Mucosa of gallbladder (tissue), 1 donor: ENCODE results near the gene METTL24. TPM values are rescaled to one million over a fixed set of nuclear protein-coding genes. Genes with fewer than 3 reads are reported as not detected.

Experiments
- DNase-seq: peaks from one replicate; pipeline ENCODE4 v3.0.0-alpha.2; 2020; ENCODE audit warnings: low spot score
- total RNA-seq: library from RNA; stranded (reverse); gene quantifications from one replicate; pipeline ENCODE4 v1.2.1, GENCODE V29; 2021
- donor health status: DM: no; HTN: no; CAD: no.

The METTL24 gene
- total RNA-seq = 15.7 TPM

GRCh38 chr6:110357664-110358552, at the start of gene METTL24:
METTL24 (minus strand) TSS chr6:110358349; CDS start chr6:110358272, 77 bp downstream.
- no peak for DNase-seq

GRCh38 chr6:110404607-110405006, 46.5 kb upstream of the METTL24 start:
- DNase-seq = no peak

- DNase-seq = no peak
Observed at GRCh38 chr6:110401585-110402176, 43.5 kb upstream of the METTL24 start.

GRCh38 chr6:110400208-110400607, 42.1 kb upstream of the METTL24 start:
- DNase-seq = no peak

GRCh38 chr6:110399219-110400071, 41.3 kb upstream of the METTL24 start:
- DNase-seq = no peak

- DNase-seq = no peak
Observed at GRCh38 chr6:110398778-110399177, 40.6 kb upstream of the METTL24 start.

DNA sequence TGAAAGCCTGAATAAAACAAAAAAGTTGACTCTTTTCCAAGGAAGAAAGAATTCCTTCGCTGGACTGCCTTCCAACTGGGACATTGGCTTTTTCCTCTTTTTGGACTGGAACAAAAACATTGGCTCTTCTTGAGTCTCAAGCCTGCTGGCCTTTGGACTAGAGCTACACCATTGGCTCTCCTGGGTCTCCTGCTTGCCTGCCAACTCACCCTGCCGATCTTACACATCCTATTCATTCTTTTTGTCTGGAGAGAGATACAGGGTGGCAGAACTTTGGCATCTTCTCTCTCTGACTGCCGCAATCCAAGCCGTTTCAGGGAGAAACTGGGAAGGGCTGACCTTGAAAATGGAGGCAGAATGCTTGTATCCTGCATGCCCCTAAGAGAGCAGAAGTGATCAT, 37.1 kb upstream of the METTL24 start:
- DNase-seq = peak; percentile 38

GRCh38 chr6:110394409-110394808, 36.3 kb upstream of the METTL24 start:
- DNase-seq = no peak

DNA sequence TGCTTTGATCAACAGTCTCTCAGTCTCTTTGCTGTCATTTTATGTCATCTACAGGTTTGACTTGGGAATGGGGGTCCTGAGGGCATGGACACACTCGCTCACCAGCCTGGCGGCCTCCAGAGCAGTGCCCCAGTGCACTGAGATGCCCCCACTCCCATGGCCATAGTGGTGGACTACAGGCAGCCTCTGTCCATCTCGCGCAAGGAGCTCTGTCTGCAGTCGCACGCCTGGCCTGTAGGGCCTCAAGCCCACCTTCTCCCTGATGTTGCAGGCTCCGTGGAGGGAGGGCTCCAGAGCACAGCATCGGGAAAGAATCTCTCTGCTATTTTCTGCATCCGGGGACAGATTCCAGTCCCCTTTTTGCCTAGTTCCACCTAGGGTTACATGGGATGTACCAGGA, 34.6 kb upstream of the METTL24 start:
- DNase-seq = no peak

DNA sequence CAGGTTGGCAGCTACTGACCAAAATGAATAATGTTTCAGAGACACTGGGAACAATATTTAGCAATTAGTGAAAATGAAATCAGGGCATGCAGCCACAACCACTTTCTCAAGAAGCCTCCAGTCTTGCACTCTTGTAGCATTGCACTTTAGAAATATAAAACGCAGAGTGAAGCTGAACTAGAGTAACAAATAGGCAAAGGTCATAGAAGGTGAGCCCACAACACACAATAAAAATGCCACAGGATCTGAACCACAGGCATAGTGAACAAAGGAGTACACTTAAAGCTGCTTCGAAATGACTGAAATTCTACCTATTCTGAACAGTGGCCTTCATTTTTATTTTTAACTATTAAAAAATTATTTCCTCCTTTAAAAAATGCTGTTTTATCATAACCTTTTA, 32.3 kb upstream of the METTL24 start:
- DNase-seq = no peak

DNA sequence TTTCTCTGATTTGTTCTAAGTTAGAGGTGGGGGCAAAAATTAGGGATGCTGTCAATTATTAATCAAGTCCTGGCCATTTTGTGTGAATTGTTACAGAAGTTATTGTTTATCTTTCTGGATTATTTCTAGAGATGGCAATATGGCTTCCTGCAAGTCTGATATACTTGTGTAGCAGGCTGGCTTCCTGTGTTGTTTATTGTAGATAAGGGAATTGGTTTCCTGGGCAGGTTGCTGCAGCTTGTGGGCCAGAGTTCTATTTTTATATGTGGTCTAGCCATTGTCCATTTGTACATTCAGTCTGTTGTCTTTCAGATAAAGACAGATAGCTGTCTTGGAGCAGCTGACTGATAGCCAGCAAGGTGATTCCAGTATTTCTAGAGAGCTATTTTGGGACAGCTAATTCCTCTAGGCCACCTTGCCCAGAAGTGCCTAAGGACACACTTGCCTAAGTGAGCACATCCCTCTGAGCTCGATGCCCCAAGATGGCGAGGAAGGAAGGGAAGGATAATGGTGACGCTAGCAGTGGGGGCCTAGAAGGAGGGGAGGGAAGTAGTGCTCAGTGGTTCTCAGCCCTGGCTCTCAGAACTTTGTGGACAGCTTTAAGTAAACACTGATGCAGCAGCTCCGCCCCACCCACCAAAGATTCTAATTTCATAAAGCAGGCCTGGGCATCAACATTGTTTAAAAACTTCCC, 31.7 kb upstream of the METTL24 start:
- no peak for DNase-seq

GRCh38 chr6:110387986-110388385, 29.8 kb upstream of the METTL24 start:
- no peak for DNase-seq

DNA sequence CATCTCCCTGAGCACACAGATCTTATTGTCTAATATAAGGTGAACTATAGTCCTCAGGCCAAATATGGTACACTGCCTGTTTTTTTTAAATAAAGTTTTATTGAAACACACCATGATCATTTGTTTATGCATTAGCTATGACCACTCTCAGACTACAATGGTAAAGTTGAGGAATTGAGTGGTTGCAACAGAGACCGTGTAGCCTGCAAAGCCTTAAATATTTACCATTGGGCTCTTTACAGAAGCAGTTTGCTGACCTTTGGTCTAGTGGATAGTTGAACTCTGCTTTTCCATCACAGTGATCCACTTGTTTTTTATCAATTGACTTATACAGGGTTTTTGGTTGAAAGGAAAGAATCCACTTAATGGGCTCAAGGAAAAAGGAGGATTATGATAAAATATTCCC, 27.3 kb upstream of the METTL24 start:
- no peak for DNase-seq

- no peak for DNase-seq
Observed at GRCh38 chr6:110378552-110378951, 20.4 kb upstream of the METTL24 start.

DNA sequence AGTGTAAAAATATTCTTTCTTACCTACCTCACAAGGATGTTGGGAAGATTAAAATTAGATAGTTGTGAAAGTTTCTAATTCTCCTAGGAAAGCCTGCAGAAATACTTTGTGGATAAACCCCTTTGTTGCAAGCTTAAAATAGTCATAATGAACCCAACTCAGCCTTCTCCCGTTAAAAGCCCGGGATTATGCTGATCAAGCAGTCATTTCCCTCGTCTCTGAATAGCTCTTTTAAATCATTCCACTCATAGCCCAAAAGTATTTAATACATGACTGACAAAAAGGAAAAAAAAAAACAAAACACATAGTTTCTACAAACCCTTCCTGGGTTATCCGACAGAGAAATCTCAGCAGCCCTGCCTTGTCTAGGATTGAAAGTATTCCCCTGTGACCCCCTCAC, 10.9 kb upstream of the METTL24 start:
- no peak for DNase-seq

DNA sequence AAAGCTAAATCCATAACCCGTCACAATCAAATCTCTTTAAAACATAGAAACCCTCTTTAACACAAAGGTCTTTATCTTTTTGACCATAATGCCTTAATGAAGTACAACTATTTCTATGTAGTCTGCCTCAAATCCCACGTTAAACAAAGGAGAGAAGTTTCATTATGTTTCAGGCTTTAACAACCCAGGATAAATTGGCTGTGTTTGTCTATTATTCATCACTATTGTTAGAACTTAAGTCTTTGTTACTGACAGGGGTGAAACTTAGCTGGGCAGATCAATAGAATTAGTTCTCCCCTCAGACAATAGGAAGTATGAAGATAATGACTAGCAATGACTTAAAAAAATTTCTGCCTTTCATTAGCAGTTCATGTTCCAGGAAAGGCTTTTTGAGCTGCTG, 10.1 kb upstream of the METTL24 start:
- no peak for DNase-seq

DNA sequence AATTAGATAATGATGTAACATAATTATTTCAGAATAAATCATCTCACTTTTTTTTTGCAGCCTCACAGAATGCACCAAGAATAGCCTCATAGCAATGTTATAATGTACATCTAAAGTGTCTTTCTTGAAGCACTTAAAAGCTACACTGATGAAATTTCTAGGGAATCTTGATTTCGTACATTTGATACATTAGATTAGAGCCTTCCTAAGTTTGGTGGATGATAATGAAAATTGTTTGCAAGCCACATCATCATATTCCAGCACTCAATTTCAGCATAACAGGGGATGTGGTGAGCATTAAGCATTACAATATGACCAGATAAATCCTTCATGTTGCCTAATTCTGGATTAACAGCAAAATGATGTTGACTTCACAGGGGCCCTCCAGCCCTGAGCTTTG, 9.7 kb upstream of the METTL24 start:
- no peak for DNase-seq

DNA sequence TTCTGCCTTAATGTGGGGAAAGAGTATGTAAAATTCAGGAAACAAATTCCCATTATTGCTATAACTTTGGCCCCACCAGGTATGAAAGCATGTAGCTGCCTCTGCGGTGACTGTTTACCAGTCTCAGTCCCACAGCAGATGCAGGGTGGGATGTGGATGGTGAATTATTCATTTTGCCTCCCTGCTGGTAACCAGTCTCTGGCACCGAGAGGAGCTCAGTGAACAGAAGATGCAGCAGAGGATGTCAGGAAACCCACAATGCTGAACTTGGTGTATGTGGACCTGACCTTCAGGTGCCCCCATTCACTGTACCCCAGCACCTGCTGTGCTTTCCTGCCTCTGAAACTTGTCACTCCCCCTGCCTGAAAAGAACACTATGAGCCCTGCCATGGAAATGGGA, 8.8 kb upstream of the METTL24 start:
- no peak for DNase-seq

DNA sequence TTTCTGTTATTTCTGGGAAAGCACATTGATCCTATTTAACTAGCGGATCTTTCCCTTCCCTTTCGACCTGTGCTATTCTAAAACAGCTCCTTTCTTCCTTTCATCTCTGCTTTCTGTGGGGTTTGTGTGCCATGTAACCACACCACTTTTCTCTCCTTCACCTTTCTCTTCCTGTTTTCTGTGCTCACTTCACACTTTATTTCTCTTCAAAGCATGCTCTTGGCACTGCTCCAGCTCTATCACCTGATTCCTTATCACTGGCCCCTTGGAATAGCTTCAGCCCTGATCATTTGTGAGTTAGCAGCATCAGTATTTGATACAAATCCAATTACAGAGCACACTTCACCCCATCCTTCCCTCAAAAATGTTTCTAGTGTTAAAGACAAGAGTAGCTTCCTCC, 8.1 kb upstream of the METTL24 start:
- no peak for DNase-seq

DNA sequence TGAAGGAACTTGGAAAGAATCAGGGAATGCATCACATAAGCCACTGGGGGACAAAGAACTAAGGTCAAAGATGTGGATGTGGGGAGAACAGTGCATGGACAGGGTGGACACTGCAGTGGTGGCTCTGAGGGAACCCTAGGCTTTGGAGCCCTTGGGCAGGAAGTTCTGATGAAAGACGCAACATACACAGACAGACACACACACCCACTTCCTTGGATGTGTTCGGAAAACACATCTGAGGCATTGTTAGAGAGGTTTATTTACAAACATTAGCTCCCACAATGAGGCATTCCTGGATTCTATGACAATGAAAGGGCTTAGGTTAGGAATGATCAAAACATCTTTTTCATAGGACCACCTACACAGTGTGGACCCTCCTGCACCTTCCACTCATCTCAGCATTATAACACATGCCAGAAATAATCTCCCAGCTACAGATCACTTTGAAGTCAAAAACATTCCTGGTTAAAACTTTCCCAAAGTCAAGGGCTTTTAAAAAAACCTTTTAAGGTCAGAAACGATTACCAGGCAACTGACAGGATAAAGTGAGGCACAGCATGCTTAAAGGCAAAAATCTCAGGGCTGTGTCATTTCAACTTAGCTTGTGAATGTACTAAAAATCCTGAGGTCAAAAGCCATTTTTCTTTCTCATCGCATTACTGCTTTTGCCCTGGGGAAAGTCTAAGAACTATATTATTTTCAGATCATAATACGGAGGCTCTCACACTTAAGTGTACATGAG, 6.4 kb upstream of the METTL24 start:
- DNase-seq = no peak

DNA sequence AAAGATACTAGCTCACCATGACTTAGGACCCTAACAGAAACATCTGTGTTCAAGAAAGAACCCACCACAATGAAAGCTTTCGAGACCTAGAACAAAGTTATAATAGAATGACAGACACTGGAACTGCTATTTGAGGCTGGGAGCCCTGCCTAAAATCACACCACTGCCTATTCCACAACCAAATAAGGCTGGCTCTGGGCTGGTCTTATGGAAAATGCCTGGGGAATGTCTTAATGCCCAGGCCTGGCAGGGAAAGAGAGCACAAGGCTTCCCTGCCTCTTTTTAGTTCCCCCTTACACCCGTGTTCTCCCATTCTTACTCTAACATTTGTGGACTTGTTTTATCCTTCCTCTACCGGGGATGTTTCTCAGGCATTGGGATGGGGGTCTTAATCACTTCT, 5.6 kb upstream of the METTL24 start:
- DNase-seq = no peak
